Naive thymus-derived CD4-positive, alpha-beta T cell (primary cell): ENCODE measurements around the gene ABCF1. TPM values are rescaled to one million over a fixed set of nuclear protein-coding genes. Genes with fewer than 3 reads are reported as not detected.
A peak's percentile ranks its signal among the peaks of the same experiment; 100 is the strongest.

Experiments
- ATAC-seq: fragments of 150-1000 bp; cut with Tn5 transposase; 2 replicates; pipeline ENCODE4 v1.10.0; 2021; ENCODE audit warnings: mild to moderate bottlenecking, moderate library complexity
- CTCF ChIA-PET: fragments of 350-600 bp; sonication (Branson Sonifier 250); formaldehyde crosslinking; loops from one replicate; lab custom pipeline; 2021; ENCODE audit warnings: antibody characterized with exemption; lab: Charles Lee
- POLR2A ChIA-PET: fragments of 350-600 bp; sonication (Branson Sonifier 250); formaldehyde crosslinking; loops from one replicate; lab custom pipeline; 2021; ENCODE audit warnings: antibody characterized with exemption, inconsistent platforms; lab: Charles Lee
- DNase-seq, 9 donors: peaks; one replicate each; pipeline versions ENCODE4 v3.0.0 to v3.0.0-alpha.2; 2020 to 2022; ENCODE audit warnings: mixed read lengths in 1 of 9
- H3K27ac ChIP-seq: one replicate; pipeline ENCODE4 v1.7.0; 2013; ENCODE audit warnings: mild to moderate bottlenecking, low read depth, low read length, moderate library complexity
- H3K27me3 ChIP-seq, 2 donors: one replicate each; pipeline ENCODE4 v1.7.0; 2013; ENCODE audit warnings: low read length in 2 of 2, mild to moderate bottlenecking in 2 of 2, moderate library complexity in 2 of 2; ENCODE audit not compliant: control insufficient read depth in 2 of 2, insufficient read depth in 2 of 2
- H3K36me3 ChIP-seq, 3 experiments: 1 replicate in 2 of 3; 2 replicates in 1 of 3; pipeline ENCODE4 v1.7.0; 2013; ENCODE audit warnings: low read length in 3 of 3, mild to moderate bottlenecking in 3 of 3, moderate library complexity in 1 of 3; ENCODE audit not compliant: insufficient read depth in 3 of 3, control insufficient read depth in 2 of 3
- H3K4me1 ChIP-seq, 2 donors: one replicate each; pipeline ENCODE4 v1.7.0; 2013; ENCODE audit warnings: low read length in 2 of 2, mild to moderate bottlenecking in 2 of 2, moderate library complexity in 1 of 2; ENCODE audit not compliant: control insufficient read depth in 2 of 2, insufficient read depth in 2 of 2
- H3K4me3 ChIP-seq: 2 replicates; pipeline ENCODE4 v1.7.0; 2013; ENCODE audit warnings: mild to moderate bottlenecking, low read length
- H3K9me3 ChIP-seq, 3 experiments: 1 replicate in 2 of 3; 2 replicates in 1 of 3; pipeline ENCODE4 v1.7.0; 2013; ENCODE audit warnings: low read length in 3 of 3; ENCODE audit not compliant: control insufficient read depth in 2 of 3
- H3K27ac Mint-ChIP-seq, 9 donors: one replicate each; pipeline ENCODE4 v1.8.0; 2020 to 2022; ENCODE audit warnings: mixed read lengths in 9 of 9, mild to moderate bottlenecking in 8 of 9, moderate library complexity in 5 of 9, inconsistent platforms in 2 of 9
- H3K27me3 Mint-ChIP-seq, 5 donors: one replicate each; pipeline ENCODE4 v1.8.0; 2021 to 2022; ENCODE audit warnings: mixed read lengths in 5 of 5, mild to moderate bottlenecking in 1 of 5
- H3K36me3 Mint-ChIP-seq, 5 donors: one replicate each; pipeline ENCODE4 v1.8.0; 2020 to 2022; ENCODE audit warnings: mixed read lengths in 5 of 5, mild to moderate bottlenecking in 3 of 5, inconsistent platforms in 1 of 5
- H3K4me1 Mint-ChIP-seq, 7 donors: one replicate each; pipeline ENCODE4 v1.8.0; 2020 to 2022; ENCODE audit warnings: mixed read lengths in 7 of 7, mild to moderate bottlenecking in 3 of 7, inconsistent platforms in 1 of 7
- H3K4me3 Mint-ChIP-seq, 10 donors: one replicate each; pipeline ENCODE4 v1.8.0; 2020 to 2022; ENCODE audit warnings: mild to moderate bottlenecking in 10 of 10, mixed read lengths in 10 of 10, moderate library complexity in 6 of 10, inconsistent platforms in 2 of 10
- H3K9me3 Mint-ChIP-seq, 11 donors: one replicate each; pipeline ENCODE4 v1.8.0; 2020 to 2022; ENCODE audit warnings: mixed read lengths in 11 of 11, mild to moderate bottlenecking in 4 of 11, inconsistent platforms in 1 of 11, moderate library complexity in 1 of 11
- intact Hi-C, 2 donors: fragments of 100-400 bp; cut with micrococcal nuclease; formaldehyde crosslinking; loops; one replicate each; pipeline ENCODE4 v1.15.1; 2023
- polyA plus RNA-seq, 2 donors: library from polyadenylated mRNA; unstranded; fragments of 300-500 nt; fragmentation: Illumina TruSeq; gene quantifications; one replicate each; pipeline ENCODE4 v1.2.3, GENCODE V29; 2021
- total RNA-seq, 6 experiments: library from RNA in 5 of 6; stranded (reverse) in 5 of 6; gene quantifications; 1 replicate in 5 of 6; 2 replicates in 1 of 6; pipeline ENCODE4 v1.2.3 and lab custom pipeline; 2021 to 2026

ABCF1 gene
- total and polyA plus RNA-seq, 7 experiments from 2014 or later: 25.2 to 116 (median 73.8) TPM

GRCh38 chr6:30570263-30570662, 979 bp upstream of the ABCF1 start:
- ATAC-seq: no peak
- H3K27me3 Mint-ChIP-seq: peaks cover 0 to 4% (median 0%) of the 10 kb centered on the region in 5 donors
- Histone ChIP-seq H3K4me1 (peaks cover 33 to 38% of the 10 kb centered on the region in 2 donors), H3K4me3 (peak overlapping the region; percentile 94), H3K27ac (peak overlapping the region; percentile 98), H3K36me3 (peaks cover 0 to 5% (median 0%) of the 10 kb centered on the region in 3 experiments), H3K27me3 (no peaks in the 10 kb centered on the region), H3K9me3 (no peaks in the 10 kb centered on the region)
- H3K27ac Mint-ChIP-seq: peak overlapping the region; percentile 96 to 100 (median 99)
- intact Hi-C loops: loop anchor here (2.0 to 10.0 kb wide), 4 partner anchors 151 to 358 kb away; partner anchors contain the start of genes TRIM26 (in 2 of the 2), TRIM39 (in 1 of the 2) and TUBB (in 1 of the 2)
- H3K9me3 Mint-ChIP-seq: peaks cover 0 to 5% (median 0%) of the 10 kb centered on the region in 11 donors
- peaks cover 0 to 11% (median 0%) of the 10 kb centered on the region in 5 donors for H3K36me3 Mint-ChIP-seq
- CTCF ChIA-PET: interaction anchor here (0.6 to 2.3 kb wide), 7 partner anchors 18 to 513 kb away, joined by 3 to 11 read pairs (median 4); no protein-coding TSS in a partner anchor
- peaks cover 55 to 77% (median 61%) of the 10 kb centered on the region in 7 donors for H3K4me1 Mint-ChIP-seq
- POLR2A ChIA-PET: interaction anchor here (0.6 to 3.7 kb wide), 26 partner anchors 9 to 250 kb away, joined by 3 to 61 read pairs (median 4); partner anchors contain the start of genes GNL1, MRPS18B, PPP1R10 and PRR3
- DNase-seq: no peak
- H3K4me3 Mint-ChIP-seq: peak overlapping the region; percentile 94 to 100 (median 98)

DNA sequence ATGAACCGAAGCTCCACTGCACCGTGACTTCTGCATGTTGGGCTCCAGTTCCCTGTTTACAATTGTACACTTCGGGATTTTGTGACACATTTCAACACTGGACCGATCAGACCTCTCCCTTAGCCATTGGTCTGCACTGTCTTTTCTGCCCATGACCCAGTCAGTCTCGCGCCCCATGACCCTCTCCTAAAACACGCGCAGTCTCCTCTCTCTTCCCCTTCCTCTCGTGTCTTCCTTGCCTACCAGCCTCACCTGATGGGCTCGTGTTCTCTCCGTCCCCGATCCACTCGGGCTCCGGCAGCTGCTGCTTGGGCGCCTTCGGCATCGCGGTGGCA, 535 bp upstream of the ABCF1 start:
- CTCF ChIA-PET: interaction anchor here (0.6 to 2.3 kb wide), 11 partner anchors 13 to 512 kb away, joined by 3 to 11 read pairs (median 3); no protein-coding TSS in a partner anchor
- intact Hi-C loops: loop anchor here (1.0 to 10.0 kb wide), 11 partner anchors 14 to 504 kb away; partner anchors contain the start of genes C6orf136 (in 2 of the 2), GNL1 (in 2 of the 2), MRPS18B (in 2 of the 2) and PPP1R10 (in 2 of the 2)
- POLR2A ChIA-PET: interaction anchor here (0.6 to 3.7 kb wide), 29 partner anchors 9 to 249 kb away, joined by 3 to 61 read pairs (median 4); partner anchors contain the start of genes GNL1, MRPS18B, PPP1R10 and PRR3
- Histone ChIP-seq H3K27ac (peak overlapping the region; percentile 98), H3K9me3 (no peaks in the 10 kb centered on the region), H3K27me3 (no peaks in the 10 kb centered on the region), H3K4me3 (peak overlapping the region; percentile 94), H3K36me3 (peaks cover 0 to 5% (median 0%) of the 10 kb centered on the region in 3 experiments), H3K4me1 (peaks cover 33 to 38% of the 10 kb centered on the region in 2 donors)
- H3K27me3 Mint-ChIP-seq: peaks cover 0 to 4% (median 0%) of the 10 kb centered on the region in 5 donors
- H3K36me3 Mint-ChIP-seq: peaks cover 0 to 11% (median 0%) of the 10 kb centered on the region in 5 donors
- peaks cover 55 to 77% (median 64%) of the 10 kb centered on the region in 7 donors for H3K4me1 Mint-ChIP-seq
- DNase-seq: no peak
- peak overlapping the region; percentile 94 to 100 (median 98) for H3K4me3 Mint-ChIP-seq
- H3K9me3 Mint-ChIP-seq: peaks cover 0 to 5% (median 0%) of the 10 kb centered on the region in 11 donors
- peak; percentile 10 for ATAC-seq
- H3K27ac Mint-ChIP-seq: peak overlapping the region; percentile 96 to 100 (median 99)

GRCh38 chr6:30571762-30572082, 480 bp downstream of the ABCF1 start:
- H3K9me3 ChIP-seq: no peaks in the 10 kb centered on the region
- H3K36me3 ChIP-seq: peaks cover 0 to 9% (median 0%) of the 10 kb centered on the region in 3 experiments
- CTCF ChIA-PET: interaction anchor here (0.6 to 2.3 kb wide), 7 partner anchors 14 to 151 kb away, joined by 3 to 11 read pairs (median 4); no protein-coding TSS in a partner anchor
- ATAC-seq: no peak
- peak overlapping the region; percentile 98 for H3K27ac ChIP-seq
- DNase-seq: no peak
- H3K4me3 ChIP-seq: peak overlapping the region; percentile 94
- Mint-ChIP-seq H3K9me3 (peaks cover 0 to 5% (median 0%) of the 10 kb centered on the region in 11 donors), H3K4me3 (peak overlapping the region; percentile 94 to 100 (median 98)), H3K27ac (peak overlapping the region; percentile 96 to 100 (median 99)), H3K27me3 (peaks cover 0 to 4% (median 0%) of the 10 kb centered on the region in 5 donors), H3K4me1 (peaks cover 59 to 84% (median 68%) of the 10 kb centered on the region in 7 donors), H3K36me3 (peaks cover 0 to 15% (median 3%) of the 10 kb centered on the region in 5 donors)
- POLR2A ChIA-PET: interaction anchor here (0.9 to 3.7 kb wide), 14 partner anchors 7 to 151 kb away, joined by 3 to 61 read pairs (median 6); partner anchors contain the start of genes GNL1, MRPS18B, PPP1R10 and PRR3
- intact Hi-C loops: loop anchor here (1.0 to 10.0 kb wide), 11 partner anchors 15 to 505 kb away; partner anchors contain the start of genes C6orf136 (in 2 of the 2), GNL1 (in 2 of the 2), MRPS18B (in 2 of the 2) and PPP1R10 (in 2 of the 2)
- peaks cover 33 to 38% of the 10 kb centered on the region in 2 donors for H3K4me1 ChIP-seq
- H3K27me3 ChIP-seq: no peaks in the 10 kb centered on the region

- H3K36me3 ChIP-seq: peaks cover 0 to 13% (median 3%) of the 10 kb centered on the region in 3 experiments
- intact Hi-C loops: loop anchor here (5.0 to 10.0 kb wide), 3 partner anchors 245 to 360 kb away; partner anchors contain the start of genes TRIM26 (in 2 of the 2) and TRIM39 (in 1 of the 2)
- no peaks in the 10 kb centered on the region for H3K27me3 ChIP-seq
- ChIA-PET POLR2A (interaction anchor here (0.6 to 1.0 kb wide), 2 partner anchors 8 to 43 kb away, joined by 3 to 4 read pairs; no protein-coding TSS in a partner anchor), CTCF (no interaction called here)
- Mint-ChIP-seq H3K4me3 (peak overlapping the region; percentile 94 to 100 (median 98)), H3K27me3 (peaks cover 0 to 4% (median 0%) of the 10 kb centered on the region in 5 donors), H3K27ac (peak overlapping the region; percentile 96 to 100 (median 99)), H3K9me3 (peaks cover 0 to 5% (median 0%) of the 10 kb centered on the region in 11 donors), H3K4me1 (peaks cover 62 to 86% (median 70%) of the 10 kb centered on the region in 7 donors), H3K36me3 (peaks cover 1 to 20% (median 8%) of the 10 kb centered on the region in 5 donors)
- H3K4me3 ChIP-seq: peak overlapping the region; percentile 94
- H3K9me3 ChIP-seq: no peaks in the 10 kb centered on the region
- peak overlapping the region; percentile 98 for H3K27ac ChIP-seq
- DNase-seq (no peak), ATAC-seq (no peak)
- H3K4me1 ChIP-seq: peaks cover 33 to 38% of the 10 kb centered on the region in 2 donors
Observed at GRCh38 chr6:30572148-30572547, 906 bp downstream of the ABCF1 start.

DNA sequence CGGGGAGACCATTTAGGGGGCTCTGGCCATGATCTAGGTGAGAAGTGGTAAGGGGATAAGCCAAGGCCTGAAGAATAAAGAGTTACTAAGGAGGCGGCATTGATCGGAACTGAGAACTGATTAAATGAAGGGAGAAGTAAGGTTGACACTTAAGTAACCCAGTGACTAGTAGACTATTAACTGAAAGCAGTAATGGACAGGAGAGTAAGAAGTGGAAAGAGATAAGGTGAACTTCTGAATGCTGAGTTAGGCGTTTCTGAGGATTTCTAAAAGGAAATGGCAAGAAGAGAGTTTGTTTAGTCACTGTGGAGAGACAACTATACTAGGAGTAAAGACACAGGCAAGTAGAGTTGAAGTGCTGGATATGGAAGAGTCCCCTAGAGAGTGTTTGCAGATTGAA, 1.9 kb downstream of the ABCF1 start:
- H3K27me3 ChIP-seq: no peaks in the 10 kb centered on the region
- Mint-ChIP-seq H3K36me3 (peaks cover 10 to 28% (median 15%) of the 10 kb centered on the region in 5 donors), H3K4me1 (peaks cover 63 to 83% (median 74%) of the 10 kb centered on the region in 7 donors), H3K9me3 (peaks cover 0 to 7% (median 0%) of the 10 kb centered on the region in 11 donors), H3K27ac (peak overlapping the region; percentile 15 to 100 (median 96)), H3K27me3 (peaks cover 0 to 4% (median 0%) of the 10 kb centered on the region in 5 donors), H3K4me3 (peak overlapping the region; percentile 94 to 100 (median 98))
- H3K27ac ChIP-seq: peak overlapping the region; percentile 98
- POLR2A ChIA-PET: interaction anchor here (1.0 to 1.8 kb wide), 2 partner anchors 11 to 42 kb away, joined by 3 to 15 read pairs; no protein-coding TSS in a partner anchor
- intact Hi-C loops: loop anchor here (5.0 to 10.0 kb wide), 3 partner anchors 246 to 361 kb away; partner anchors contain the start of genes TRIM26 (in 2 of the 2) and TRIM39 (in 1 of the 2)
- H3K4me1 ChIP-seq: peaks cover 33 to 38% of the 10 kb centered on the region in 2 donors
- H3K4me3 ChIP-seq: no peak overlapping the region
- no peak for ATAC-seq
- CTCF ChIA-PET: interaction anchor here (1.0 kb wide), 1 partner anchor 10 kb away, joined by 4 read pairs; no protein-coding TSS in a partner anchor
- DNase-seq: no peak
- H3K36me3 ChIP-seq: peaks cover 8 to 23% (median 12%) of the 10 kb centered on the region in 3 experiments
- no peaks in the 10 kb centered on the region for H3K9me3 ChIP-seq

- H3K36me3 ChIP-seq: peaks cover 30 to 64% (median 46%) of the 10 kb centered on the region in 3 experiments
- no peak for ATAC-seq
- ChIA-PET CTCF (interaction anchor here (0.6 to 1.6 kb wide), 3 partner anchors 13 to 96 kb away, joined by 3 read pairs; no protein-coding TSS in a partner anchor), POLR2A (interaction anchor here (0.6 to 3.4 kb wide), 5 partner anchors 19 to 216 kb away, joined by 3 to 15 read pairs (median 3); no protein-coding TSS in a partner anchor)
- H3K36me3 Mint-ChIP-seq: peaks cover 20 to 51% (median 41%) of the 10 kb centered on the region in 5 donors
- no peaks in the 10 kb centered on the region for H3K27me3 Mint-ChIP-seq
- no peak overlapping the region for H3K27ac ChIP-seq
- peaks cover 7 to 17% of the 10 kb centered on the region in 2 donors for H3K4me1 ChIP-seq
- intact Hi-C loops: loop anchor here in 1 of 2 donors (10.0 kb wide), 1 partner anchor 363 kb away; the partner anchor contains the start of gene TRIM26
- no peak overlapping the region for H3K4me3 ChIP-seq
- H3K27me3 ChIP-seq: no peaks in the 10 kb centered on the region
- peak overlapping the region in 3 of 9 donors; percentile 25 to 47 (median 31) for H3K27ac Mint-ChIP-seq
- H3K9me3 ChIP-seq: no peaks in the 10 kb centered on the region
- H3K9me3 Mint-ChIP-seq: peaks cover 0 to 5% (median 0%) of the 10 kb centered on the region in 11 donors
- peaks cover 27 to 42% (median 34%) of the 10 kb centered on the region in 7 donors for H3K4me1 Mint-ChIP-seq
- DNase-seq: no peak
- no peak overlapping the region for H3K4me3 Mint-ChIP-seq
Observed at GRCh38 chr6:30578051-30578450, 6.8 kb downstream of the ABCF1 start.
